ENCODE measurements around the gene NIPAL4.

DNA sequence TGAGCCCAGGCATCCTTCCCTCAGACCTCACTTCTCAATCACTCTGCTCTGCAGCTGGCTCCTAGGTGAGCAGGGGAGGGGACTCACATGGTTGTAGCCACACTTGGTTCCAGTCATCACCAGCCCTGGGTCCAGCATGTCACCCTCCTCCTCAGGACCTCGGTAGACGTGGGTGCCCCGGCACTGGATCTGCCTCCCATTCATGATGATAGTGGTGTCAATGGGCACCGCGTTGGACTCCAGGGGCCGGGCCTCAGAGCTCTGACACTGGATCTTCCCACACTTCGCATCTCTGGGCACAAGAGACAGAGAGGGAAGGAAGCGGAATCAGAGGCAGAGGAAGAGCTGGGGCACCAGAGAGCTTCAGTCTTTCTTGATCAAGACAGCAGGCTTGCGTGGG is 32.9 kb downstream of the NIPAL4 start:
- TF ChIP-seq, protein P1, sequence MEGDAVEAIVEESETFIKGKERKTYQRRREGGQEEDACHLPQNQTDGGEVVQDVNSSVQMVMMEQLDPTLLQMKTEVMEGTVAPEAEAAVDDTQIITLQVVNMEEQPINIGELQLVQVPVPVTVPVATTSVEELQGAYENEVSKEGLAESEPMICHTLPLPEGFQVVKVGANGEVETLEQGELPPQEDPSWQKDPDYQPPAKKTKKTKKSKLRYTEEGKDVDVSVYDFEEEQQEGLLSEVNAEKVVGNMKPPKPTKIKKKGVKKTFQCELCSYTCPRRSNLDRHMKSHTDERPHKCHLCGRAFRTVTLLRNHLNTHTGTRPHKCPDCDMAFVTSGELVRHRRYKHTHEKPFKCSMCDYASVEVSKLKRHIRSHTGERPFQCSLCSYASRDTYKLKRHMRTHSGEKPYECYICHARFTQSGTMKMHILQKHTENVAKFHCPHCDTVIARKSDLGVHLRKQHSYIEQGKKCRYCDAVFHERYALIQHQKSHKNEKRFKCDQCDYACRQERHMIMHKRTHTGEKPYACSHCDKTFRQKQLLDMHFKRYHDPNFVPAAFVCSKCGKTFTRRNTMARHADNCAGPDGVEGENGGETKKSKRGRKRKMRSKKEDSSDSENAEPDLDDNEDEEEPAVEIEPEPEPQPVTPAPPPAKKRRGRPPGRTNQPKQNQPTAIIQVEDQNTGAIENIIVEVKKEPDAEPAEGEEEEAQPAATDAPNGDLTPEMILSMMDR (conservative IDR thresholded peaks at IDR 0.05 in 1 of 2, IDR thresholded peaks at IDR 0.05 in 1 of 2; ENCODE audit: extremely low read depth in 1 of 2, insufficient read depth in 1 of 2, low read depth in 1 of 2, low read length in 2 of 2): no peak
- no peak for TF ChIP-seq EZH2 (IDR thresholded peaks at IDR 0.05; ENCODE audit: borderline replicate concordance, low read length)

All from mammary epithelial cell (primary cell).